Activated naive CD8-positive, alpha-beta T cell treated with anti-CD3 and anti-CD28 coated beads for 36 hours (primary cell): ENCODE results near the gene MAPKAP1. TPM values are rescaled to one million over a fixed set of nuclear protein-coding genes. Genes with fewer than 3 reads are reported as not detected.
"Not testable (repeated sequence)": the region's sequence is repeated elsewhere in the genome, so short reads cannot be mapped to it uniquely, and the experiment has no call there.

ENCODE experiments used
- DNase-seq: peaks from one replicate; pipeline ENCODE4 v3.0.0; 2021
- H3K27ac Mint-ChIP-seq: one replicate; pipeline ENCODE4 v1.8.0; 2022; ENCODE audit warnings: mild to moderate bottlenecking, moderate library complexity, mixed read lengths
- H3K27me3 Mint-ChIP-seq: one replicate; pipeline ENCODE4 v1.8.0; 2022; ENCODE audit warnings: mild to moderate bottlenecking, mixed read lengths
- H3K36me3 Mint-ChIP-seq: one replicate; pipeline ENCODE4 v1.8.0; 2021; ENCODE audit warnings: mild to moderate bottlenecking, mixed read lengths
- H3K4me1 Mint-ChIP-seq: one replicate; pipeline ENCODE4 v1.8.0; 2021; ENCODE audit warnings: mixed read lengths
- H3K4me3 Mint-ChIP-seq: one replicate; pipeline ENCODE4 v1.8.0; 2022; ENCODE audit warnings: mild to moderate bottlenecking, moderate library complexity, mixed read lengths
- H3K9me3 Mint-ChIP-seq: one replicate; pipeline ENCODE4 v1.8.0; 2022; ENCODE audit warnings: mixed read lengths
- total RNA-seq, 2 experiments: library from RNA; stranded (reverse); gene quantifications; one replicate each; pipeline ENCODE4 v1.2.3, GENCODE V29; 2021

MAPKAP1 gene
- total RNA-seq, 2 experiments from 2014 or later: 91.8 to 92.2 TPM

- Mint-ChIP-seq H3K9me3 (no peaks in the 10 kb centered on the region), H3K27ac (no peak overlapping the region), H3K27me3 (peaks cover 25% of the 10 kb centered on the region), H3K36me3 (peaks cover 2% of the 10 kb centered on the region), H3K4me1 (peaks cover 8% of the 10 kb centered on the region), H3K4me3 (no peak overlapping the region)
- DNase-seq: no peak
Measured at GRCh38 chr9:125405938-125406809, 300.8 kb downstream of the MAPKAP1 start.

- Mint-ChIP-seq H3K27me3 (peaks cover 20% of the 10 kb centered on the region), H3K36me3 (peaks cover 2% of the 10 kb centered on the region), H3K4me1 (peaks cover 6% of the 10 kb centered on the region), H3K4me3 (no peak overlapping the region), H3K27ac (no peak overlapping the region), H3K9me3 (no peaks in the 10 kb centered on the region)
- DNase-seq: no peak
Measured at GRCh38 chr9:125404733-125405132, 302.3 kb downstream of the MAPKAP1 start.

GRCh38 chr9:125400725-125401716 lies 306.0 kb downstream of the MAPKAP1 start:
- H3K9me3 Mint-ChIP-seq: no peaks in the 10 kb centered on the region
- no peak for DNase-seq
- H3K36me3 Mint-ChIP-seq: no peaks in the 10 kb centered on the region

GRCh38 chr9:125400232-125400631 lies 306.8 kb downstream of the MAPKAP1 start:
- H3K9me3 Mint-ChIP-seq, H3K36me3 Mint-ChIP-seq, H3K27me3 Mint-ChIP-seq, H3K4me1 Mint-ChIP-seq, DNase-seq, H3K27ac Mint-ChIP-seq, H3K4me3 Mint-ChIP-seq: not testable (repeated sequence)

More at GRCh38 chr9:125400725-125401716, 306.0 kb downstream of the MAPKAP1 start:
- no peaks in the 10 kb centered on the region for H3K4me1 Mint-ChIP-seq
- no peak overlapping the region for H3K27ac Mint-ChIP-seq
- H3K4me3 Mint-ChIP-seq: no peak overlapping the region
- no peaks in the 10 kb centered on the region for H3K27me3 Mint-ChIP-seq

- no peaks in the 10 kb centered on the region for H3K27me3 Mint-ChIP-seq
Measured at GRCh38 chr9:125399666-125400065, 307.3 kb downstream of the MAPKAP1 start.

GRCh38 chr9:125399165-125399564 lies 307.8 kb downstream of the MAPKAP1 start:
- H3K9me3 Mint-ChIP-seq: no peaks in the 10 kb centered on the region
- no peak overlapping the region for H3K4me3 Mint-ChIP-seq
- no peaks in the 10 kb centered on the region for H3K4me1 Mint-ChIP-seq

More at GRCh38 chr9:125399666-125400065, 307.3 kb downstream of the MAPKAP1 start:
- Mint-ChIP-seq H3K36me3 (no peaks in the 10 kb centered on the region), H3K27ac (no peak overlapping the region), H3K4me1 (no peaks in the 10 kb centered on the region), H3K4me3 (no peak overlapping the region), H3K9me3 (no peaks in the 10 kb centered on the region)
- DNase-seq: no peak

GRCh38 chr9:125398243-125398642 lies 308.8 kb downstream of the MAPKAP1 start:
- Mint-ChIP-seq H3K27me3 (no peaks in the 10 kb centered on the region), H3K27ac (no peak overlapping the region), H3K36me3 (no peaks in the 10 kb centered on the region), H3K4me3 (no peak overlapping the region), H3K4me1 (no peaks in the 10 kb centered on the region), H3K9me3 (no peaks in the 10 kb centered on the region)
- DNase-seq: no peak

More at GRCh38 chr9:125399165-125399564, 307.8 kb downstream of the MAPKAP1 start:
- DNase-seq: no peak
- no peak overlapping the region for H3K27ac Mint-ChIP-seq
- no peaks in the 10 kb centered on the region for H3K36me3 Mint-ChIP-seq
- no peaks in the 10 kb centered on the region for H3K27me3 Mint-ChIP-seq

GRCh38 chr9:125397736-125398135 lies 309.3 kb downstream of the MAPKAP1 start:
- DNase-seq: no peak
- Mint-ChIP-seq H3K9me3 (no peaks in the 10 kb centered on the region), H3K4me1 (no peaks in the 10 kb centered on the region), H3K4me3 (no peak overlapping the region), H3K27ac (no peak overlapping the region), H3K27me3 (no peaks in the 10 kb centered on the region), H3K36me3 (no peaks in the 10 kb centered on the region)

- Mint-ChIP-seq H3K27me3 (no peaks in the 10 kb centered on the region), H3K36me3 (no peaks in the 10 kb centered on the region), H3K9me3 (no peaks in the 10 kb centered on the region), H3K4me3 (no peak overlapping the region), H3K4me1 (no peaks in the 10 kb centered on the region), H3K27ac (no peak overlapping the region)
- no peak for DNase-seq
Measured at GRCh38 chr9:125396799-125397198, 310.2 kb downstream of the MAPKAP1 start.

- no peaks in the 10 kb centered on the region for H3K36me3 Mint-ChIP-seq
- H3K27me3 Mint-ChIP-seq: no peaks in the 10 kb centered on the region
- H3K9me3 Mint-ChIP-seq: no peaks in the 10 kb centered on the region
- no peak overlapping the region for H3K27ac Mint-ChIP-seq
- no peaks in the 10 kb centered on the region for H3K4me1 Mint-ChIP-seq
- no peak for DNase-seq
- no peak overlapping the region for H3K4me3 Mint-ChIP-seq
Measured at GRCh38 chr9:125393426-125393825, 313.6 kb downstream of the MAPKAP1 start.

GRCh38 chr9:125391704-125392103 lies 315.3 kb downstream of the MAPKAP1 start:
- Mint-ChIP-seq H3K9me3 (no peaks in the 10 kb centered on the region), H3K27ac (no peak overlapping the region), H3K4me3 (no peak overlapping the region), H3K4me1 (no peaks in the 10 kb centered on the region), H3K36me3 (no peaks in the 10 kb centered on the region), H3K27me3 (no peaks in the 10 kb centered on the region)
- DNase-seq: no peak

GRCh38 chr9:125388978-125389377 lies 318.0 kb downstream of the MAPKAP1 start:
- Mint-ChIP-seq H3K36me3 (no peaks in the 10 kb centered on the region), H3K4me1 (no peaks in the 10 kb centered on the region), H3K4me3 (no peak overlapping the region), H3K9me3 (no peaks in the 10 kb centered on the region), H3K27me3 (no peaks in the 10 kb centered on the region), H3K27ac (no peak overlapping the region)
- DNase-seq: no peak

GRCh38 chr9:125387861-125388524 lies 319.0 kb downstream of the MAPKAP1 start:
- no peaks in the 10 kb centered on the region for H3K9me3 Mint-ChIP-seq
- no peak overlapping the region for H3K4me3 Mint-ChIP-seq
- DNase-seq: no peak
- no peaks in the 10 kb centered on the region for H3K4me1 Mint-ChIP-seq
- H3K27me3 Mint-ChIP-seq: no peaks in the 10 kb centered on the region
- H3K27ac Mint-ChIP-seq: no peak overlapping the region
- no peaks in the 10 kb centered on the region for H3K36me3 Mint-ChIP-seq
